HG03571 (cell line): ENCODE results near the gene TFIP11.

ENCODE experiments used
- ATAC-seq: cut with Tn5 transposase; IDR thresholded peaks from one replicate; pipeline ENCODE4 v1.9.1; 2021; ENCODE audit not compliant: unreplicated experiment

The TFIP11 gene

GRCh38 chr22:26450453-26451185 lies 61.7 kb downstream of the TFIP11 start:
- ATAC-seq = no peak

DNA sequence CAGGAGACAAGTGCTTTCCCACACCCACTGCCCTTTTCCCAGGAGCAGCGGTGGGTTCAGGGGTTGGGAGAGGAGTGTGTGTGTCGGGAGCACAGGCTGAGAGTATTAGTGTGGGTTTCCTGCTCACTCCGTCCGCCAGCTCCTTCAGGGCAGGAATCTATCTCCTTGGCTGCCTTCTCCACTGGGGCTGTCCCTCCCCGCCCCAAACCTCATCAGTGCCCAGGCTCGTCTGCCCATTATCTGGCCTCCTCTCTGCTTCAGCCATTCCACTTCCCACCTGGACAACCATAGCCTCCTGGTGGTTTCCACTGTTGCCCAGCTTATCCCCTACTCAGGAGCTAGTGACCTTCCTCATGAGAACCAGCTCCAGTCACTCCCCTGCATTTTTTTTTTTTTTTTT lies 63.3 kb downstream of the TFIP11 start:
- ATAC-seq = no peak

DNA sequence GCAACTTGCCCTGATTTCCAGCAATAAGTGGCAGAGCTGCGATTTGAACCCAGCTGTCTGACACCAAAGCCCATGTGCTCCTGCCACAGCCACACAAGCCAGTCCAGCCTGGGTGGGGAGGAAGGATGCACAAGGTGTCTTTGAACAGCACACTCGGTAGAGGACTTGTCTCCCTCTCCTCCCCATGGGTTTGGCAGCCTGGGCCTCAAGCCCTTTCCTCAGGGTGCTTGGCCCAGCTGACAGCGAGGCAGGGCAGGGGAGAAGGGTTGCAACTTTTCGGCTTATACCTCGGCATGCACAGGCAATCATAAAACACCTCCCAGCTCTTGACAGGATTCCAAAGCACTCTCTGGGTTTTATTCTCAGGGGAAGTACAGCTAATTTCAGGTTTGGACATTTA lies 63.9 kb downstream of the TFIP11 start:
- no peak for ATAC-seq

GRCh38 chr22:26447584-26448329 lies 64.5 kb downstream of the TFIP11 start:
- ATAC-seq = no peak

GRCh38 chr22:26446808-26447515 lies 65.3 kb downstream of the TFIP11 start:
- ATAC-seq = no peak

GRCh38 chr22:26445577-26446275 lies 66.5 kb downstream of the TFIP11 start:
- no peak for ATAC-seq

GRCh38 chr22:26444777-26445176 lies 67.5 kb downstream of the TFIP11 start:
- no peak for ATAC-seq

DNA sequence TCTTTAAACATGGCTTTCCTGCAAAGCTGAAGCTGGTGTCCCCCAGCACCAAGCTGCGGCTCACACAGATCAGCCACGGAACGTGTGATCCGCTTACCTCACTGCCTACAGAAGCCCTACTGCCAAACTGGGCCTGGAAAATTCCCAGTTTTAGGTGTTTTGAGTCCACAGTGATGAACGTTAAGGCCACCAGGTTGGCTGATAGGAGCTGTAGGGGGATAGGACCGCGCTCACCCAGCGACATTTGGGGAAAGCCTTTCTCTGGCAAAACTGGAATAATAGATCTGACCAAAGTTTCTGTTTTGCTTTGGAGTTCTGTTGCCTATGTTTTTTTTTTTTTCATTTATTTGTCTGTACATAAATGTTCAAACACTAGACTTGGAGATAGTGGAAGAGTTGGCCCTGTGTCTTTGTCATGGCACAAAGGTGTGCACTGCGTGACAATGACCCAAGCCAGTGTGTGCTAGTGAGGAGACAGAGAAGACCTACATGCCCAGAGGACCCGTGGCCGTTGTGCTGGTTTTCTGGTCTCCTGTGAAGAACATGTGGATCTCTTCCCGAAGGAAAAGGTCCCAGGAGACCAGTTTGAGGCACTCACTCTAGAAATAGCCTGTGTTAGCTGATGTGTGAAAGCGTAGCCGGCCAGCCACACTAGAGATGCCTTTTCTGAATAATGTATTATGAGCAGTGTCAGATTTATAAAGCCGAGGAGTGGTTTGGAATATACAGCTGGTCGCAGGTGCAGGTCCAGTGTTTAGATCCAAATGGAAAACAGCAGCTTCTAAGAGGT lies 68.2 kb downstream of the TFIP11 start:
- ATAC-seq = no peak

- no peak for ATAC-seq
Observed at GRCh38 chr22:26442086-26442756, 70.1 kb downstream of the TFIP11 start.
